ENCODE results near the gene LMAN1L. TPM values are rescaled to one million over a fixed set of nuclear protein-coding genes. Genes with fewer than 3 reads are reported as not detected.
"Not testable (repeated sequence)": the region's sequence is repeated elsewhere in the genome, so short reads cannot be mapped to it uniquely, and the experiment has no call there.

LMAN1L gene
- total RNA-seq, 4 donors from 2014 or later: not detected

DNA sequence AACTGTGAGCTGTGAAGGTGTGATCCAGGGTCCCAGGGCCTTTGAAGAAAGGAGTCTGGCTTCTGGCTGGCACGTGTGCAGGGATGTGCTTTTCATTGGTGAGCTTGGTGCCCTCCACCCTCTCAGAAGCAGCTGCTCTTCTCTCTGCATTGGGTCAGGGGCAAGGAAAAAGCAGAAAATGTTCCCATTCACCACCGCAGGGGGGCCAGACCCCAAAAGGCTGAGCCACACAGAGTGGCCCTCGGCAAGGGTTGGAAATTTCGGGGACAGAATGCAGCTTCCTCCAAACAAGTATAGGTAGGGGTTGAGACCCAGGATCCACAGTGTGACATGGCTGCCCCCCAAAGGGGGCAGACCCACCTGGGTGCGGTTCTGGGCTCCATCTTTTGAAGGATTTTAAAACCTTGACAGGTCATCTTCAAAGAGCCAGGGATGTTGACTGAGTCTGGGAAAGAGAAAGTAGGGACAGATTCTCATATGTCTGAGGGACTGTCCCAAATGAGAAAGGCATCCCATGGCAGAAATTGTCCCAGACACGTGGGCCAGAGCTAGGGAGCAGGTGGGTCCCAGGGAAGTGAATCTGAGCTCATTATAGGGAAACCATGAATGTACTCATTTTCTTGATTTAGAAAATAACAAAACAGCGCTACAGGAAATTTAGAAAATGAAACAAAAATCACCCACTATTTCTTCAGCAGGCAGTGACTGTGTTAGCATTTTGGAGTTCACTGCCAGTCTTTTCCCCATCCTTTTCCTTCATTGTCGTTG lies 28.0 kb upstream of the LMAN1L start:
- H3K4me1 ChIP-seq: peaks cover 74 to 84% of the 10 kb centered on the region in 2 donors
- ATAC-seq (no peak), DNase-seq (no peak)
- no peaks in the 10 kb centered on the region for H3K36me3 ChIP-seq
- no peaks in the 10 kb centered on the region for H3K9me3 ChIP-seq
- TF ChIP-seq, protein P1, sequence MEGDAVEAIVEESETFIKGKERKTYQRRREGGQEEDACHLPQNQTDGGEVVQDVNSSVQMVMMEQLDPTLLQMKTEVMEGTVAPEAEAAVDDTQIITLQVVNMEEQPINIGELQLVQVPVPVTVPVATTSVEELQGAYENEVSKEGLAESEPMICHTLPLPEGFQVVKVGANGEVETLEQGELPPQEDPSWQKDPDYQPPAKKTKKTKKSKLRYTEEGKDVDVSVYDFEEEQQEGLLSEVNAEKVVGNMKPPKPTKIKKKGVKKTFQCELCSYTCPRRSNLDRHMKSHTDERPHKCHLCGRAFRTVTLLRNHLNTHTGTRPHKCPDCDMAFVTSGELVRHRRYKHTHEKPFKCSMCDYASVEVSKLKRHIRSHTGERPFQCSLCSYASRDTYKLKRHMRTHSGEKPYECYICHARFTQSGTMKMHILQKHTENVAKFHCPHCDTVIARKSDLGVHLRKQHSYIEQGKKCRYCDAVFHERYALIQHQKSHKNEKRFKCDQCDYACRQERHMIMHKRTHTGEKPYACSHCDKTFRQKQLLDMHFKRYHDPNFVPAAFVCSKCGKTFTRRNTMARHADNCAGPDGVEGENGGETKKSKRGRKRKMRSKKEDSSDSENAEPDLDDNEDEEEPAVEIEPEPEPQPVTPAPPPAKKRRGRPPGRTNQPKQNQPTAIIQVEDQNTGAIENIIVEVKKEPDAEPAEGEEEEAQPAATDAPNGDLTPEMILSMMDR (IDR thresholded peaks at IDR 0.05 in 4 of 5, conservative IDR thresholded peaks at IDR 0.05 in 1 of 5): no peak
- TF ChIP-seq POLR2A (IDR thresholded peaks at IDR 0.05): no peak
- intact Hi-C loops (cut with DNase I; ENCODE audit: low total_unique reads): loop anchor here (5.0 to 10.0 kb wide), 3 partner anchors 58 to 240 kb away; partner anchors contain the start of genes ARID3B, COX5A and ULK3
- no peak overlapping the region for H3K4me3 ChIP-seq
- in situ Hi-C loops (cut with MboI; ENCODE audit: low sequenced_read_pairs in 4 of 4): loop anchor here in 1 of 4 donors (5.0 kb wide), 1 partner anchor 163 kb away; no protein-coding TSS in a partner anchor
- H3K27ac ChIP-seq: peak overlapping the region; percentile 70 to 84 (median 80)
- H3K27me3 ChIP-seq: no peaks in the 10 kb centered on the region

DNA sequence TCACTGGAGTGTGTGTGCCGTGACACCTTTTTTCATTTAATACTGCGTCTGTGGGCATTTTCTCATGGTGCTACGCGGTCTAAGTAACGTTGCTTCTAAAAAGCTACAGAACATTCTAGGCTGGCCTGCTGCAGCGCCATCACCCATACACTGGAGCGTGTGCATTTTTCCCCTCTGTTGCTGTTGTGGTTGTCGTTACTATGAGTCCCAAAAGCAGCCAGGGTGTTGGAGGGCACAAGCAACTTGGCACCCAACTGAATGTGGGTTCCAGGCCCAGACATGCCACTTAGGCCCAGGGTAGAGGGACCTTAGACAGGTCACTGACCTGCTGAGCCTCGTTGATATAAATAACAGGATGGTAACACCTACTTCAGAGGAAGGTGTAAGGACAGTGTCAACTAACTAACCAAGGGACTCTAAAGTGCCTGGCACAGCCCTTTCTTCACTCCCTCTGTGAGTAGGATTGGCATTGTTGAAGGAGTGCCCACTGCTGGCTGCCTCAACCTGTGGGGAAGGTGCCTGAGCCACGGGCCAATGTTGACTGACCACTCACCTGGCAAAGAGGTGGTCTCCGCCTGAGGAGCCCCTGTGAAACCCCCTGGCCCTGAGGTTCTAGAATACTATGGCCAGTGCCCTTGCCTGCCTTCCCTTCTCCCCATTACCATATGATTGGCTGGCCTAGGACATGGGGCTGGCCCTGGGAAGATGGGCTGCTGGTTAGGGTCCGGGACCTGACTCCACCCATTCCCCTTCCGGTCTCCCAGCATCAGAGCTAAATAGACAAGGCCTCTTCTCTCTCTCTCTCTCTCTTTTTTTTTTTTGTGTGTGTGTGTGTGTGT lies 27.2 kb upstream of the LMAN1L start:
- Histone ChIP-seq H3K36me3 (no peaks in the 10 kb centered on the region), H3K4me1 (peaks cover 82 to 91% of the 10 kb centered on the region in 2 donors), H3K9me3 (no peaks in the 10 kb centered on the region), H3K27me3 (no peaks in the 10 kb centered on the region), H3K27ac (peak overlapping the region; percentile 70 to 84 (median 80)), H3K4me3 (no peak overlapping the region)
- DNase-seq (no peak), ATAC-seq (no peak)
- intact Hi-C loops (cut with DNase I; ENCODE audit: low total_unique reads): loop anchor here (10.0 kb wide), 1 partner anchor 241 kb away; the partner anchor contains the start of gene ARID3B
- no peak for TF ChIP-seq POLR2A (IDR thresholded peaks at IDR 0.05)
- TF ChIP-seq, protein P1 (IDR thresholded peaks at IDR 0.05 in 4 of 5, conservative IDR thresholded peaks at IDR 0.05 in 1 of 5): no peak
- in situ Hi-C loops (cut with MboI; ENCODE audit: low sequenced_read_pairs in 4 of 4): no loop called here

DNA sequence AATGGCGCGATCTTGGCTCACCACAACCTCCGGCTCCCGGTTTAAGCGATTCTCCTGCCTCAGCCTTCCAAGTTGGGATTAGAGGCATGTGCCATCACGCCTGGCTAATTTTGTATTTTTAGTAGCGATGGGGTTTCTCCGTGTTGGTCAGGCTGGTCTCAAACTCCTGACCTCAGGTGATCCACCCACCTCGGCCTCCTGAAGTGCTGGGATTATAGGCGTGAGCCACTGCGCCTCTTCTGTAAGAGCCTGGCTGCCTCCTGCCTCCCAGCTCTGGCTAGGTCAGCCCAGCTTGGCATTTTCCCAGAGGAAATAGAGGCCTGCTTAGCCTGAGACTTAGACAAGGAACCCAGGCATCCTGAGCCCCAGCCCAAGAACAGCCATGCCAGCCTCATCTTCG lies 26.6 kb upstream of the LMAN1L start:
- in situ Hi-C loops (cut with MboI; ENCODE audit: low sequenced_read_pairs in 4 of 4): not testable (repeated sequence)

DNA sequence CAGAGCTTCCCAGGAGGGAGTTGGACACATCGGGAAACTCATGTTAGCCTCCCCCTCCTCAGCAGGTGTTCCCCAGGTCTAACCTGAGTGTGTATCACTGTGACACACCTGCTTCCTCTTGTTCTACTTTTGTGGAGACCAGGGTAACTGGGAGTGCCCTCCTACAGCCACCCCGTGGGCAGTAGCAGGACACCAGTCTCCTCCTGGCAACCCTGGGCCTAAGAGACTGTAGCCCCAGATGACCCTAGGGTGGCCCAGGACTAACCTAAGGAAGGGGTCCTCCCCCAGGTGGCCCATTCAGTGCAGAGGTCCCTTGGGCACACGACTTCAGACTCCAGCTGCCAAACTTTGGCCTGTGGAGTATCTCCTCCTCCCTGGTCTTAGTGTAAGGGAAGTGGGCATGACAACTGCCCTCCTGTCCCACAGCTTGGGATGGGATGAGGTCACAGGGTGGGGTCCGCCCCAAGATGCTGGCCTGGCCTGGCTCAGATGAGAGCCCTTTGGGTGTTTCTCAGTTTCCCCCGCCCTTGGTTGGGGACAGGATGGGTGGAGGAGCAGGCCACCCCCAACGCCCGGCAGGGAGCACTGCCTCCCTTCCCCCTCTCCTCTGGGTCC lies 26.0 kb upstream of the LMAN1L start:
- peak overlapping the region; percentile 70 to 84 (median 80) for H3K27ac ChIP-seq
- in situ Hi-C loops (cut with MboI; ENCODE audit: low sequenced_read_pairs in 4 of 4) (no loop called here), intact Hi-C loops (cut with DNase I; ENCODE audit: low total_unique reads) (loop anchor here (10.0 kb wide), 1 partner anchor 242 kb away; the partner anchor contains the start of gene ARID3B)
- no peaks in the 10 kb centered on the region for H3K36me3 ChIP-seq
- ATAC-seq (no peak), DNase-seq (no peak)
- H3K27me3 ChIP-seq: no peaks in the 10 kb centered on the region
- H3K4me3 ChIP-seq: no peak overlapping the region
- peaks cover 82 to 91% of the 10 kb centered on the region in 2 donors for H3K4me1 ChIP-seq
- TF ChIP-seq POLR2A (IDR thresholded peaks at IDR 0.05): no peak
- TF ChIP-seq, protein P1 (IDR thresholded peaks at IDR 0.05 in 4 of 5, conservative IDR thresholded peaks at IDR 0.05 in 1 of 5): no peak
- no peaks in the 10 kb centered on the region for H3K9me3 ChIP-seq

More for the DNA sequence above, 26.6 kb upstream of the LMAN1L start:
- intact Hi-C loops (cut with DNase I; ENCODE audit: low total_unique reads): loop anchor here (10.0 kb wide), 1 partner anchor 241 kb away; the partner anchor contains the start of gene ARID3B
- H3K9me3 ChIP-seq, DNase-seq, H3K27me3 ChIP-seq, ATAC-seq, H3K4me3 ChIP-seq, H3K36me3 ChIP-seq: not testable (repeated sequence)
- Histone ChIP-seq H3K4me1 (peaks cover 87 to 91% of the 10 kb centered on the region in 2 donors), H3K27ac (peak overlapping the region; percentile 70 to 84 (median 80))
